Islet of Langerhans (tissue), 1 donor: ENCODE data around the gene DMKN.

Experiments
- FAIRE-seq: peaks from one replicate; lab custom pipeline; 2011; peaks lifted over from hg19 to GRCh38; lab: Jason Lieb, UNC

DMKN gene

GRCh38 chr19:35549174-35549788 lies 35.8 kb upstream of the DMKN start:
- FAIRE-seq: no peak

- FAIRE-seq: no peak
Observed at GRCh38 chr19:35546532-35546931, 33.1 kb upstream of the DMKN start.

- no peak for FAIRE-seq
Observed at GRCh38 chr19:35545855-35546381, 32.5 kb upstream of the DMKN start.

GRCh38 chr19:35545001-35545854 lies 31.8 kb upstream of the DMKN start, which contains the start of gene TMEM147:
TMEM147 (plus strand) TSS chr19:35545626; CDS start chr19:35545740, 114 bp downstream.
- FAIRE-seq: no peak

GRCh38 chr19:35544110-35544802 lies 30.8 kb upstream of the DMKN start:
- no peak for FAIRE-seq

GRCh38 chr19:35543280-35544109 lies 30.0 kb upstream of the DMKN start:
- FAIRE-seq: no peak

GRCh38 chr19:35542209-35542608 lies 28.8 kb upstream of the DMKN start:
- FAIRE-seq: no peak

GRCh38 chr19:35540356-35540927 lies 27.0 kb upstream of the DMKN start:
- FAIRE-seq: no peak

- FAIRE-seq: no peak
Observed at GRCh38 chr19:35539850-35540249, 26.4 kb upstream of the DMKN start.

- FAIRE-seq: no peak
Observed at GRCh38 chr19:35539314-35539713, 25.9 kb upstream of the DMKN start.

GRCh38 chr19:35534803-35535480 lies 21.5 kb upstream of the DMKN start:
- FAIRE-seq: no peak

- FAIRE-seq: no peak
Observed at GRCh38 chr19:35533822-35534392, 20.5 kb upstream of the DMKN start.

- FAIRE-seq: no peak
Observed at GRCh38 chr19:35533201-35533821, 19.9 kb upstream of the DMKN start, which contains the start of gene GAPDHS. GAPDHS (plus strand) TSS chr19:35533456; CDS start chr19:35533528, 72 bp downstream.

- no peak for FAIRE-seq
Observed at GRCh38 chr19:35531291-35531690, 17.8 kb upstream of the DMKN start.

GRCh38 chr19:35529241-35530218 lies 16.1 kb upstream of the DMKN start:
- no peak for FAIRE-seq

GRCh38 chr19:35528218-35529038 lies 15.0 kb upstream of the DMKN start, which contains the start of gene SBSN:
SBSN (minus strand) TSS chr19:35528311; CDS start chr19:35528281, 30 bp downstream.
- no peak for FAIRE-seq

GRCh38 chr19:35525873-35526272 lies 12.4 kb upstream of the DMKN start:
- FAIRE-seq: no peak
